Activated T-helper 1 cell treated with Interleukin-2 at 50 U/mL for 16 hours (primary cell): Measurements from ENCODE around the gene SPACA4.

Experiments
- DNase-seq: peaks from one replicate; pipeline ENCODE4 v3.0.0-alpha.2; 2020; ENCODE audit warnings: low read depth

Gene SPACA4

DNA sequence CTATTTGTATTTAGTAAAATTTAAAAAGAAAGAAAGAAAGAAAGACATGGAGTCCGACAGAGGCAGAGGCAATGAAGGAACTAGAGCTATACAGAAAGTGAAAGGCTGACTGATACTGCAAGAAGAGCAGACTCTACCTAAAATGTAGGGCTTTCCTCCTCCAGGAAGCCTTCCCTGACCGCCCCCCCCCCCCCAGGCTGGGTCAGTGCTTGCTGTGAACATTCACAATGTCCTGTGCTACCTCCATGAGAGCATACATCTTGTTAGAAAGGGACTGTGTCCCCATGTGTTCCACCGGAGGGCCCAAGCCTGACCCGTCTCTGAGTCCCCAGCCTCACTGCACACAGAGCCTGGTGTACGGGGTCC is 45.1 kb downstream of the SPACA4 start:
- no peak for DNase-seq

DNA sequence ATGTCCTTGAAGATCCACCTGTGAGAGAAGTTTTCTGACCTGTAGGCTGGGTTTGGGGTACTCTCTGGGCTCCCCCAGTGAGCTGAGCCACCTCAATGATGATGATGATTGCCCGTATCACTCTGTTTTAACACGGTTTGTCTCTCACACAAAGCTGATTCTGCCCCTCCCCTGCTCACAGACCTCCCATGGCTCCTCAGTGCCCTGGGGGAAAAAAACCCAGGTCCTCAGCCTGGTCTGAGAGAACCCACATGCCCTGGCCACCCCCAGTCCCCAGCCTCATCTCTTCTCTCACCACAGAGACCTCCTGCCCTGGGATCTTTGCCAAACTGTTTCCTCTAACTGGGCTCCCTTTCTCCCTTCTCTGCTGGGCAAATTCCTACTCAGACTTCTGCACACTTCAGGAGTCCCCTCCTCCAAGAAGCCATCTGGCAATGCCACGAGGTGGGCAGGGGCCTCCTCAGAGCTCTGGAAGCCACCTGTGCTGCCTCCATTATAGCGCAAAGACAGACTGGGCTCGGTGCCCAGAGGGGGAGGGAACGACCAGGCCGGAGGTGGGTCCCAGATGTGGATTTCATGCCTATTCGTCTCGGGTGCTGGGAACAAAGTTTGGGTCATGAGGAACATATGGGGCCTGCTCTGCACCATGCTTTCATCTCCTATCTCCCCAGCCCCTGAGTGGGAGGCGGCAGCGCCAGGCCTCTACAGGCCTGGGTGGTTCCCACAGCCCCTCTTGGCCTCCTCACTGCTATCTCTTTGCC is 47.9 kb downstream of the SPACA4 start:
- no peak for DNase-seq

DNA sequence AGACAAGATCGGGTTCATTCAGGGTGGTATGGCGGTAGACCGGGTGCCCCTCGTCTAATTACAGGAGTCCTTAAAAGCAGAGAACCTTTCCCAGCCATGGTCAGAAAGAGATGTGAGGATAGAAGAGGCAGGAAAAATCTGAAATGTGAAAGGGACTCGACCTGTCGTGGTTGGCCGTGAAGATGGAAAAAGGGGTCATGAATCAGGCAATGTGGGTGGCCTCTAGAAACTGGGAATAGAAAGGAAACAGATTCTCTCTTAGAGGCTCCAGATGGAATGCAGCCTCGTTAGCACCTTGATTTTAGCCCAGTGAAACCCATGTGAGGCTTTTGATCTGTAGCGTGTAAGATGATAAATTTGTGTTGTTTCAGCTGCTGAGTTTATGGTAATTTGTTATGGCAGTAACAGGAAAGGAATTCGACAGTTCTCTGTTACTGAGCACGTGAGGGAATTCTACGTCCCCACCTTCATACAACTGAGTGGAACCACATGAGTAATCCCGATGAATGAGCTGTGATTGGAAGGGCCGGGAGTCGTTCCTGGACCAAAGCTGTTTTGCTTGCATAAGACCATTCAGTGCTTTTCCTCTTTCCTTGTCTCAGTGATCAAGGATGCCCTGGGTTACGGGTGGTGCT is 50.4 kb downstream of the SPACA4 start:
- DNase-seq = no peak
